ENCODE measurements around the gene CHCHD10. TPM values are rescaled to one million over a fixed set of nuclear protein-coding genes. Genes with fewer than 3 reads are reported as not detected.

CHCHD10 gene
- total RNA-seq, 1 experiment from 2014 or later = 43.5 TPM

DNA sequence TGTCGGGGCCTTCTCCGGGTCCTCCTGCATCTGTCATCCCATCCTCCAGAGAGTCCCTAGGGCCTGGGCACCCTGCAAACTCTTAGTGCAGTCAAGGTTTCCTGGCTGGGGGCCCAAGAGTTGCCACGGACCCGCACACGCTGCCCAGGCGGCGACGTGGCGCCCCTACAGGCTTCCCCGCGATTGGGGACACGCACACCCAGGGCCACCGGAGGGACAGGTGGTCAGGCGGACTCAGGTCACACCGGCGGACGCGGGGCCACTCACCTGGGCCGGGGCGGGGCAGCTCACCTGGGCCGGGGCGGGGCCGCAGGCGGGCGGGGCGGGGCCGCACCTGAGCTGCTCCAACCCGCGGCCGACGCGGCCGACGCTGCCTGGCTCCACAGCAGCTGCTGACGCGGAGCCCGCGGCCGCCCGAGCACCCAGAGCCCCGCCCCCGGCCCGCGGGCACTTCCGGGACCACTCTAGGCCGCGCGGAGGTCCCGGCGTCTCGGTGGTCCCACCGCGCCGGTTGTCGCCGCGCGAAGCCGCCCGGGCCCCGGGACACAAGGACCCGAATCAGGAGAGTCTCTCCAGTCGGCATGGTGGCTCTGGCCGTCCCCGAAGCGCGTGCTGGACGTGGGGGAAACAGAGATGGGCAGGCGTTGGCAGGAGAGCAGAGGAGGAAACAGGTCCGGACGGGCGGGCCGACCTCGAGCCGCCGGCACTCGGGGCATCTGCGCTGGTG lies 16.9 kb downstream of the CHCHD10 start, which contains the start of gene ZNF70:
Gene ZNF70 (minus strand): TSS at position 399 of the 727 bp plus-strand sequence. CDS start 5,972 bp downstream, outside the sequence.
- Histone ChIP-seq H3K9me2 (ENCODE audit: insufficient read depth) (no peaks in the 10 kb centered on the region), H3K4me3 (peak within 1 kb of the TSS; percentile 97), H3K27ac (peak within 1 kb of the TSS; percentile 83), H2AFZ (peak within 1 kb of the TSS; percentile 99), H4K20me1 (ENCODE audit: insufficient read depth) (no peaks in the 10 kb centered on the region), H3K36me3 (ENCODE audit: low read depth) (no peaks in the 10 kb centered on the region), H3K27me3 (ENCODE audit: insufficient read depth, low read depth) (no peaks in the 10 kb centered on the region), H3K79me2 (ENCODE audit: low read depth) (0 out of 2 replicates have a peak, but pooled peaks cover 4% of the 10 kb centered on the region), H3F3A (ENCODE audit: insufficient read depth, low read depth) (peaks cover 24% of the 10 kb centered on the region; the same call in 1 of the 2 replicates), H3K4me1 (replicated peaks; ENCODE audit: insufficient read depth) (peaks cover 13% of the 10 kb centered on the region), H3K4me2 (peak within 1 kb of the TSS; percentile 92), H3K9me3 (ENCODE audit: insufficient read depth, low read depth) (no peaks in the 10 kb centered on the region)
- TF ChIP-seq, protein P1, sequence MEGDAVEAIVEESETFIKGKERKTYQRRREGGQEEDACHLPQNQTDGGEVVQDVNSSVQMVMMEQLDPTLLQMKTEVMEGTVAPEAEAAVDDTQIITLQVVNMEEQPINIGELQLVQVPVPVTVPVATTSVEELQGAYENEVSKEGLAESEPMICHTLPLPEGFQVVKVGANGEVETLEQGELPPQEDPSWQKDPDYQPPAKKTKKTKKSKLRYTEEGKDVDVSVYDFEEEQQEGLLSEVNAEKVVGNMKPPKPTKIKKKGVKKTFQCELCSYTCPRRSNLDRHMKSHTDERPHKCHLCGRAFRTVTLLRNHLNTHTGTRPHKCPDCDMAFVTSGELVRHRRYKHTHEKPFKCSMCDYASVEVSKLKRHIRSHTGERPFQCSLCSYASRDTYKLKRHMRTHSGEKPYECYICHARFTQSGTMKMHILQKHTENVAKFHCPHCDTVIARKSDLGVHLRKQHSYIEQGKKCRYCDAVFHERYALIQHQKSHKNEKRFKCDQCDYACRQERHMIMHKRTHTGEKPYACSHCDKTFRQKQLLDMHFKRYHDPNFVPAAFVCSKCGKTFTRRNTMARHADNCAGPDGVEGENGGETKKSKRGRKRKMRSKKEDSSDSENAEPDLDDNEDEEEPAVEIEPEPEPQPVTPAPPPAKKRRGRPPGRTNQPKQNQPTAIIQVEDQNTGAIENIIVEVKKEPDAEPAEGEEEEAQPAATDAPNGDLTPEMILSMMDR (conservative IDR thresholded peaks at IDR 0.05) = no peak; the same call in 1 of the 2 replicates
- no peak for TF ChIP-seq EZH2 (IDR thresholded peaks at IDR 0.05; ENCODE audit: low read depth)
- CTCF ChIA-PET = interaction anchor here (0.6 kb wide), 1 partner anchor 37 kb away, joined by 4 read pairs; no protein-coding TSS in a partner anchor
- intact Hi-C loops (cut with micrococcal nuclease; ENCODE audit: unreplicated experiment) = no loop called here
- no TSS peak for BruUV-seq (replicated peaks)
- POLR2A ChIA-PET (ENCODE audit: unreplicated experiment) = interaction anchor here (0.6 kb wide), 2 partner anchors 22 to 106 kb away, joined by 3 to 8 read pairs; partner anchors contain the start of genes MMP11 and SLC2A11
- peak; percentile 72 to 84 for DNase-seq

DNA sequence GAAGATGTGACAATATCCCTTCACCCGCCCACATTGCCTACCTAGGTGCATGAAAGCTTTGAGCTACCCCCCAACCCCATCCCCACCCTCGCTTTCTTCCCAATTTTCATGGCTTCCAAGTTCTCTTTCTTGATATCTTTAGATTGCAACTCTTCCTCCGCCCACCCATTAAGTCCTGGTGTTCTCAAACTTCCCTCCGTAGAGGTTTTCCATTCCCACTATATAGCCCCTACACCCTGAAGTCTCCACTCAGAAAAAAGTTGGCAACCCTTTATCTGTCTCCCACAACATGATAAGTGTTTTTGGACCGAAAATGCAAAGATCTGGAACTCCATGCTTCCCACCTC lies 17.4 kb downstream of the CHCHD10 start:
- H2AFZ ChIP-seq = peak overlapping the region; percentile 99
- CTCF ChIA-PET = interaction anchor here (0.6 kb wide), 1 partner anchor 37 kb away, joined by 4 read pairs; no protein-coding TSS in a partner anchor

DNA sequence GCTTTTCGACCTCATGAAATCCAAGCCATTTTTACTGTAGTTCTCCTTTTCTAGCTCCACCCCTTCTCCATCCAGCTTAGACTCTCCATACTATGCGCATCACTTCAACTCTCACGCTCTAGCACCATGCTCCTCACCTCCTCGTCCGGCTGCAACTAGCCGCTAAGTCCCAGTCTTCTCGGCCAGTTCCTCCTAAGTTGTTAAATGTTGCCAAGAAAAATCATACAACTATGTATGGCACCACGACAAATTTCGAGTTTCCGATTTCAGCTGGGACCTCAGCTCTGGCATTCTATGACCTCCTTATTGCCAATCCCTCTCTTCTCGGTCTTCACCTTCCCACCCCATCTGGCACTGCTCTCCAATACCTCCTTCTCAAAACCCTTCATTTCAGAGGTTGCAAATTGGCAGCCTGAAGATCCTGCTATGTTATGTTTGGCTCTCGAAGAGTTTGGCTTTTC lies 17.9 kb downstream of the CHCHD10 start:
- H3K36me3 ChIP-seq (ENCODE audit: low read depth) = no peaks in the 10 kb centered on the region; the same call in 1 of the 2 replicates
- no peak for DNase-seq
- peaks cover 20% of the 10 kb centered on the region; the same call in 1 of the 2 replicates for H3F3A ChIP-seq (ENCODE audit: insufficient read depth, low read depth)
- no peaks in the 10 kb centered on the region for H3K9me3 ChIP-seq (ENCODE audit: insufficient read depth, low read depth)
- peaks cover 13% of the 10 kb centered on the region for H3K4me1 ChIP-seq (replicated peaks; ENCODE audit: insufficient read depth)
- H3K9me2 ChIP-seq (ENCODE audit: insufficient read depth) = no peaks in the 10 kb centered on the region
- TF ChIP-seq EZH2 (IDR thresholded peaks at IDR 0.05; ENCODE audit: low read depth) = no peak
- TF ChIP-seq, protein P1 (conservative IDR thresholded peaks at IDR 0.05) = no peak
- ChIA-PET CTCF (no interaction called here), POLR2A (ENCODE audit: unreplicated experiment) (interaction anchor here (0.7 kb wide), 1 partner anchor 100 kb away, joined by 4 read pairs; no protein-coding TSS in a partner anchor)
- peak overlapping the region; percentile 97 for H3K4me3 ChIP-seq
- H3K27me3 ChIP-seq (ENCODE audit: insufficient read depth, low read depth) = no peaks in the 10 kb centered on the region
- no peak overlapping the region for H3K27ac ChIP-seq
- H3K79me2 ChIP-seq (ENCODE audit: low read depth) = 0 out of 2 replicates have a peak, but pooled peaks cover 4% of the 10 kb centered on the region
- H4K20me1 ChIP-seq (ENCODE audit: insufficient read depth) = no peaks in the 10 kb centered on the region
- no TSS peak for BruUV-seq (replicated peaks)
- no peak overlapping the region for H2AFZ ChIP-seq
- H3K4me2 ChIP-seq = peak overlapping the region; percentile 92
- intact Hi-C loops (cut with micrococcal nuclease; ENCODE audit: unreplicated experiment) = no loop called here

More for the DNA sequence above, 17.4 kb downstream of the CHCHD10 start:
- H3K9me2 ChIP-seq (ENCODE audit: insufficient read depth) = no peaks in the 10 kb centered on the region
- H3K4me3 ChIP-seq = peak overlapping the region; percentile 97
- POLR2A ChIA-PET (ENCODE audit: unreplicated experiment) = interaction anchor here (0.6 to 0.7 kb wide), 3 partner anchors 22 to 107 kb away, joined by 3 to 8 read pairs (median 4); partner anchors contain the start of genes MMP11 and SLC2A11
- H3K4me1 ChIP-seq (replicated peaks; ENCODE audit: insufficient read depth) = peaks cover 13% of the 10 kb centered on the region
- no peak for DNase-seq
- peak overlapping the region; percentile 92 for H3K4me2 ChIP-seq
- no peaks in the 10 kb centered on the region for H3K36me3 ChIP-seq (ENCODE audit: low read depth)
- H3K9me3 ChIP-seq (ENCODE audit: insufficient read depth, low read depth) = no peaks in the 10 kb centered on the region
- BruUV-seq (replicated peaks) = TSS peak; percentile 55
- H3F3A ChIP-seq (ENCODE audit: insufficient read depth, low read depth) = peaks cover 20% of the 10 kb centered on the region; the same call in 1 of the 2 replicates
- H3K79me2 ChIP-seq (ENCODE audit: low read depth) = 0 out of 2 replicates have a peak, but pooled peaks cover 4% of the 10 kb centered on the region
- 0 out of 2 replicates have a peak overlapping the region, but pooled peaks have one; percentile 24 for H3K27ac ChIP-seq
- no peak for TF ChIP-seq EZH2 (IDR thresholded peaks at IDR 0.05; ENCODE audit: low read depth)
- TF ChIP-seq, protein P1 (conservative IDR thresholded peaks at IDR 0.05) = no peak
- H4K20me1 ChIP-seq (ENCODE audit: insufficient read depth) = no peaks in the 10 kb centered on the region
- intact Hi-C loops (cut with micrococcal nuclease; ENCODE audit: unreplicated experiment) = no loop called here
- no peaks in the 10 kb centered on the region for H3K27me3 ChIP-seq (ENCODE audit: insufficient read depth, low read depth)

Data from PC-9 (cell line).